Left ventricle myocardium superior (tissue), 1 donor: ENCODE data around the gene BBS2. TPM values are rescaled to one million over a fixed set of nuclear protein-coding genes. Genes with fewer than 3 reads are reported as not detected.

Source experiments
- ATAC-seq: fragments of 200-7000 bp; cut with Tn5 transposase; one replicate; pipeline ENCODE4 v1.9.1; 2020; ENCODE audit warnings: mild to moderate bottlenecking, moderate library complexity
- DNase-seq: peaks from one replicate; pipeline ENCODE4 v3.0.0-alpha.2; 2020
- intact Hi-C: fragments of 100-400 bp; cut with micrococcal nuclease; formaldehyde crosslinking; loops from one replicate; pipeline ENCODE4 v1.11.0; 2022
- total RNA-seq: library from RNA; stranded (reverse); fragmentation: NEBNext Ultra II Directional; extraction: Animal tissue kit (Norgen Biotek cat#: 25700); gene quantifications from one replicate; pipeline ENCODE4 v1.2.1, GENCODE V29; 2021
- donor health status: DM: no; HTN: yes; CAD: no; lungs with severe emphysema.

The BBS2 gene
- total RNA-seq, 1 donor from 2014 or later, result 45.0 TPM

- DNase-seq, result no peak
- no peak for ATAC-seq
- intact Hi-C loops, result no loop called here
Observed at GRCh38 chr16:56480776-56481467, 38.9 kb downstream of the BBS2 start.

- DNase-seq (no peak), ATAC-seq (no peak)
- intact Hi-C loops, result no loop called here
Observed at GRCh38 chr16:56479469-56479868, 40.4 kb downstream of the BBS2 start.

GRCh38 chr16:56478281-56479049, 41.4 kb downstream of the BBS2 start:
- no peak for DNase-seq
- ATAC-seq, result no peak
- intact Hi-C loops, result no loop called here

- intact Hi-C loops, result no loop called here
- ATAC-seq, result no peak
- no peak for DNase-seq
Observed at GRCh38 chr16:56477096-56477878, 42.5 kb downstream of the BBS2 start.

- intact Hi-C loops, result no loop called here
- DNase-seq, result no peak
- no peak for ATAC-seq
Observed at GRCh38 chr16:56475201-56475600, 44.6 kb downstream of the BBS2 start.

GRCh38 chr16:56470666-56471065, 49.2 kb downstream of the BBS2 start:
- intact Hi-C loops, result no loop called here
- DNase-seq (no peak), ATAC-seq (no peak)

- DNase-seq, result no peak
- ATAC-seq, result no peak
- intact Hi-C loops, result no loop called here
Observed at GRCh38 chr16:56470232-56470631, 49.6 kb downstream of the BBS2 start.

GRCh38 chr16:56469748-56470147, 50.1 kb downstream of the BBS2 start:
- intact Hi-C loops, result no loop called here
- no peak for DNase-seq
- ATAC-seq, result no peak

- no peak for ATAC-seq
- no peak for DNase-seq
- intact Hi-C loops, result no loop called here
Observed at GRCh38 chr16:56468800-56469199, 51.0 kb downstream of the BBS2 start.

- DNase-seq, result no peak
- intact Hi-C loops, result no loop called here
- no peak for ATAC-seq
Observed at GRCh38 chr16:56466344-56466743, 53.5 kb downstream of the BBS2 start.

GRCh38 chr16:56463153-56463552, 56.7 kb downstream of the BBS2 start:
- intact Hi-C loops, result no loop called here
- no peak for ATAC-seq
- no peak for DNase-seq

- ATAC-seq, result no peak
- intact Hi-C loops, result no loop called here
- DNase-seq, result no peak
Observed at GRCh38 chr16:56462064-56462796, 57.6 kb downstream of the BBS2 start.

GRCh38 chr16:56460101-56460500, 59.7 kb downstream of the BBS2 start:
- ATAC-seq (no peak), DNase-seq (no peak)
- intact Hi-C loops, result no loop called here

- DNase-seq (no peak), ATAC-seq (no peak)
- intact Hi-C loops, result no loop called here
Observed at GRCh38 chr16:56457927-56458470, 61.8 kb downstream of the BBS2 start.

GRCh38 chr16:56451753-56452689, 67.8 kb downstream of the BBS2 start:
- intact Hi-C loops, result no loop called here
- ATAC-seq (peak; percentile 71), DNase-seq (peak; percentile 34)

- peak; percentile 99 for ATAC-seq
- DNase-seq, result peak; percentile 94
- intact Hi-C loops, result no loop called here
Observed at GRCh38 chr16:56450986-56451752, 68.7 kb downstream of the BBS2 start, which contains the start of the genes NUDT21 and OGFOD1. NUDT21 (minus strand) TSS chr16:56451332; CDS start chr16:56451202, 130 bp downstream. OGFOD1 (plus strand) TSS chr16:56451554; CDS start chr16:56451613, 59 bp downstream.
